ENCODE data around the gene KLHL29. TPM values are rescaled to one million over a fixed set of nuclear protein-coding genes. Genes with fewer than 3 reads are reported as not detected.

Gene KLHL29
- total and polyA plus RNA-seq, 2 experiments from 2014 or later: 1.5 to 6.5 TPM

DNA sequence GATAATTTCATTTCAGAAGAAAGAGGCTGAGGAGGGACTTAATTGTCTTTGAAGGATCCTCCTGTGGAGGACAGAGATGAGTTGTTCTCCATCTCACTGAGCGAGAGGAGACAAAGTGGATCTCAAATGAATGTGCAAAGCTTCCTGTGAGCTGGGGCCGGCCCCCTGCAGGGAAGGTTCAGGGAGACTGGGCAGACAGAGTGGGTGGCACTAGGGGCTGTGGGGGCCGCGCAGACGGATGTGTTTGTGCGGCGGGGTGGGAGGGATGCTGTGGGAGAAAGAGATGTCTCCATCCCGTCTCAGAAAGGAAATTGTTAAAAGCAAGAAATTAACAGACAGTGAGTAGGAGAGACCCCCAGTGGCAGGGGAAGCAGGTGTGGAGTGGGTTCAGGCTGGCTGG, 29.1 kb downstream of the KLHL29 start (continued):
- TF ChIP-seq CTCF (conservative IDR thresholded peaks at IDR 0.05; ENCODE audit: low read depth in 2 of 2) (no peak), ZNF331 (CRISPR knock-in tag; IDR thresholded peaks at IDR 0.05; ENCODE audit: low read depth) (no peak), ETS1 (IDR thresholded peaks at IDR 0.05) (no peak), STAT1 (IDR thresholded peaks at IDR 0.05; ENCODE audit: unreplicated experiment) (no peak)
- TF ChIP-seq, protein P1, sequence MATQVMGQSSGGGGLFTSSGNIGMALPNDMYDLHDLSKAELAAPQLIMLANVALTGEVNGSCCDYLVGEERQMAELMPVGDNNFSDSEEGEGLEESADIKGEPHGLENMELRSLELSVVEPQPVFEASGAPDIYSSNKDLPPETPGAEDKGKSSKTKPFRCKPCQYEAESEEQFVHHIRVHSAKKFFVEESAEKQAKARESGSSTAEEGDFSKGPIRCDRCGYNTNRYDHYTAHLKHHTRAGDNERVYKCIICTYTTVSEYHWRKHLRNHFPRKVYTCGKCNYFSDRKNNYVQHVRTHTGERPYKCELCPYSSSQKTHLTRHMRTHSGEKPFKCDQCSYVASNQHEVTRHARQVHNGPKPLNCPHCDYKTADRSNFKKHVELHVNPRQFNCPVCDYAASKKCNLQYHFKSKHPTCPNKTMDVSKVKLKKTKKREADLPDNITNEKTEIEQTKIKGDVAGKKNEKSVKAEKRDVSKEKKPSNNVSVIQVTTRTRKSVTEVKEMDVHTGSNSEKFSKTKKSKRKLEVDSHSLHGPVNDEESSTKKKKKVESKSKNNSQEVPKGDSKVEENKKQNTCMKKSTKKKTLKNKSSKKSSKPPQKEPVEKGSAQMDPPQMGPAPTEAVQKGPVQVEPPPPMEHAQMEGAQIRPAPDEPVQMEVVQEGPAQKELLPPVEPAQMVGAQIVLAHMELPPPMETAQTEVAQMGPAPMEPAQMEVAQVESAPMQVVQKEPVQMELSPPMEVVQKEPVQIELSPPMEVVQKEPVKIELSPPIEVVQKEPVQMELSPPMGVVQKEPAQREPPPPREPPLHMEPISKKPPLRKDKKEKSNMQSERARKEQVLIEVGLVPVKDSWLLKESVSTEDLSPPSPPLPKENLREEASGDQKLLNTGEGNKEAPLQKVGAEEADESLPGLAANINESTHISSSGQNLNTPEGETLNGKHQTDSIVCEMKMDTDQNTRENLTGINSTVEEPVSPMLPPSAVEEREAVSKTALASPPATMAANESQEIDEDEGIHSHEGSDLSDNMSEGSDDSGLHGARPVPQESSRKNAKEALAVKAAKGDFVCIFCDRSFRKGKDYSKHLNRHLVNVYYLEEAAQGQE (IDR thresholded peaks at IDR 0.05; ENCODE audit: unreplicated experiment): no peak

- Histone ChIP-seq H3K79me2 (replicated peaks; ENCODE audit: insufficient read depth) (no peaks in the 10 kb centered on the region), H3K36me3 (ENCODE audit: insufficient read depth) (no peaks in the 10 kb centered on the region), H3K4me1 (ENCODE audit: insufficient read depth) (no peaks in the 10 kb centered on the region), H3K4me3 (no peak overlapping the region), H3K4me2 (no peak overlapping the region), H3K9me2 (ENCODE audit: insufficient read depth) (peaks cover 2% of the 10 kb centered on the region; the same call in 1 of the 2 replicates), H2AFZ (no peak overlapping the region), H4K20me1 (replicated peaks; ENCODE audit: insufficient read depth) (0 out of 2 replicates have a peak, but pooled peaks cover 3% of the 10 kb centered on the region), H3K27ac (ENCODE audit: low read depth) (no peak overlapping the region), H3F3A (replicated peaks; ENCODE audit: low read depth) (no peaks in the 10 kb centered on the region), H3K27me3 (ENCODE audit: insufficient read depth) (no peaks in the 10 kb centered on the region)
- Mint-ChIP-seq H3K9me3 (no peaks in the 10 kb centered on the region), H3K36me3 (ENCODE audit: low read depth) (no peaks in the 10 kb centered on the region; the same call in 2 of the 3 replicates), H3K27ac (no peak overlapping the region), H3K4me3 (no peak overlapping the region), H3K4me1 (peaks cover 8% of the 10 kb centered on the region; the same call in 2 of the 3 replicates), H3K27me3 (ENCODE audit: insufficient read depth, low read depth, poor library complexity) (peaks cover 8% of the 10 kb centered on the region)
- no peak for TF ChIP-seq EZH2phosphoT487 (IDR thresholded peaks at IDR 0.05; ENCODE audit: unreplicated experiment)
- TF ChIP-seq CTCF (conservative IDR thresholded peaks at IDR 0.05; ENCODE audit: low read depth in 2 of 2): peak; percentile 59 to 75
- peak; percentile 91 for ATAC-seq
- peak; percentile 72 for DNase-seq (ENCODE audit: low spot score)
Observed at GRCh38 chr2:23414871-23415270, 29.9 kb downstream of the KLHL29 start.
